SU-DHL-6 (cell line): ENCODE measurements around the gene DEDD2.

Experiments
- H2AFZ ChIP-seq: fragments of 200-600 bp; sonication (generic); 2 replicates; pipeline ENCODE4 v1.6.1; 2014; ENCODE audit warnings: low read depth, mild to moderate bottlenecking, moderate library complexity, mixed read lengths, antibody characterized with exemption, low read length; ENCODE audit not compliant: severe bottlenecking
- H3F3A ChIP-seq: fragments of 200-600 bp; shearing (Covaris generic); 2 replicates; pipeline ENCODE4 v1.6.0; 2016; ENCODE audit warnings: antibody characterized with exemption, mild to moderate bottlenecking; ENCODE audit not compliant: insufficient read depth
- H3K27ac ChIP-seq: fragments of 200-600 bp; sonication (generic); 2 replicates; pipeline ENCODE4 v1.5.1; 2016; ENCODE audit warnings: low read depth, mild to moderate bottlenecking, low read length, moderate library complexity, mixed read lengths
- H3K27me3 ChIP-seq: fragments of 200-600 bp; sonication (generic), shearing (Covaris generic); 2 replicates; pipeline ENCODE4 v1.6.0; 2014; ENCODE audit warnings: mild to moderate bottlenecking, low read length
- H3K36me3 ChIP-seq: fragments of 200-600 bp; sonication (generic); 2 replicates; pipeline ENCODE4 v1.6.1; 2014; ENCODE audit warnings: mild to moderate bottlenecking, low read length, mixed read lengths
- H3K4me2 ChIP-seq: fragments of 300-600, 200-600 bp; shearing (Covaris generic), sonication (generic); 2 replicates; pipeline ENCODE4 v1.6.0; 2014; ENCODE audit warnings: low read length, low read depth, mild to moderate bottlenecking; ENCODE audit not compliant: poor library complexity, severe bottlenecking
- H3K4me3 ChIP-seq: fragments of 200-600 bp; sonication (generic); 2 replicates; pipeline ENCODE4 v1.5.1; 2014; ENCODE audit warnings: antibody characterized with exemption, low read length, mild to moderate bottlenecking, mixed read lengths; ENCODE audit not compliant: insufficient read depth, poor library complexity, severe bottlenecking
- H3K79me2 ChIP-seq: fragments of 200-600 bp; sonication (generic); 2 replicates; pipeline ENCODE4 v1.6.1; 2014; ENCODE audit warnings: mild to moderate bottlenecking, low read length, moderate library complexity; ENCODE audit not compliant: insufficient read depth
- H3K9ac ChIP-seq: fragments of 200-600 bp; sonication (generic); 2 replicates; pipeline ENCODE4 v1.7.0; 2014; ENCODE audit warnings: mild to moderate bottlenecking, low read length
- H3K9me2 ChIP-seq: fragments of 200-600 bp; sonication (generic); replicated peaks from 2 replicates; pipeline ENCODE4 v1.6.1; 2014; ENCODE audit warnings: low read length; ENCODE audit not compliant: insufficient read depth
- H3K9me3 ChIP-seq: fragments of 200-600 bp; sonication (generic); 2 replicates; pipeline ENCODE4 v1.6.1; 2014; ENCODE audit warnings: low read length, mixed read lengths; ENCODE audit not compliant: insufficient read depth
- H4K20me1 ChIP-seq: fragments of 200-600 bp; sonication (generic); 2 replicates; pipeline ENCODE4 v1.6.1; 2014; ENCODE audit warnings: low read depth, mild to moderate bottlenecking, antibody characterized with exemption, low read length, moderate library complexity, mixed read lengths
- CTCF ChIP-seq: fragments of 200-600 bp; sonication (generic); IDR thresholded peaks from one replicate; pipeline ENCODE4 v1.5.1; 2017; ENCODE audit warnings: antibody characterized with exemption, mild to moderate bottlenecking, low read length, moderate library complexity; ENCODE audit not compliant: insufficient read depth, poor library complexity, severe bottlenecking
- EZH2phosphoT487 ChIP-seq: fragments of 200-600 bp; sonication (generic), shearing (Covaris generic); conservative IDR thresholded peaks from 2 replicates; pipeline ENCODE4 v1.6.1; 2018; ENCODE audit warnings: mild to moderate bottlenecking, antibody characterized with exemption, low read length, moderate library complexity, mixed read lengths

The DEDD2 gene

GRCh38 chr19:42168206-42168605 lies 49.3 kb downstream of the DEDD2 start:
- H3K4me3 ChIP-seq: no peak overlapping the region
- H3K36me3 ChIP-seq: no peaks in the 10 kb centered on the region
- H3K9me3 ChIP-seq: no peaks in the 10 kb centered on the region
- TF ChIP-seq CTCF (no peak), EZH2phosphoT487 (no peak)
- H3K4me2 ChIP-seq: no peak overlapping the region
- H4K20me1 ChIP-seq: no peaks in the 10 kb centered on the region
- no peaks in the 10 kb centered on the region for H3K9me2 ChIP-seq
- H3K27me3 ChIP-seq: no peaks in the 10 kb centered on the region
- no peaks in the 10 kb centered on the region for H3K79me2 ChIP-seq
- H3K9ac ChIP-seq: no peak overlapping the region
- H3K27ac ChIP-seq: no peak overlapping the region
- no peaks in the 10 kb centered on the region for H3F3A ChIP-seq
- H2AFZ ChIP-seq: no peak overlapping the region

GRCh38 chr19:42166316-42166715 lies 51.2 kb downstream of the DEDD2 start:
- no peaks in the 10 kb centered on the region for H3K27me3 ChIP-seq
- H3K9me3 ChIP-seq: no peaks in the 10 kb centered on the region
- H3K4me2 ChIP-seq: no peak overlapping the region
- TF ChIP-seq EZH2phosphoT487 (no peak), CTCF (no peak)
- no peak overlapping the region for H3K4me3 ChIP-seq
- H3K36me3 ChIP-seq: no peaks in the 10 kb centered on the region
- no peak overlapping the region for H3K27ac ChIP-seq
- no peak overlapping the region for H3K9ac ChIP-seq
- H4K20me1 ChIP-seq: no peaks in the 10 kb centered on the region
- H3K79me2 ChIP-seq: no peaks in the 10 kb centered on the region
- no peaks in the 10 kb centered on the region for H3F3A ChIP-seq
- no peaks in the 10 kb centered on the region for H3K9me2 ChIP-seq
- H2AFZ ChIP-seq: no peak overlapping the region

GRCh38 chr19:42165146-42165545 lies 52.3 kb downstream of the DEDD2 start:
- Histone ChIP-seq H3K79me2 (no peaks in the 10 kb centered on the region), H2AFZ (no peak overlapping the region), H3K27ac (no peak overlapping the region), H3K9ac (no peak overlapping the region), H3F3A (no peaks in the 10 kb centered on the region), H4K20me1 (no peaks in the 10 kb centered on the region), H3K4me2 (no peak overlapping the region), H3K36me3 (no peaks in the 10 kb centered on the region), H3K4me3 (no peak overlapping the region), H3K9me3 (no peaks in the 10 kb centered on the region), H3K9me2 (no peaks in the 10 kb centered on the region), H3K27me3 (no peaks in the 10 kb centered on the region)
- no peak for TF ChIP-seq CTCF
- TF ChIP-seq EZH2phosphoT487: no peak
